Measurements from ENCODE around the gene PGM5. TPM values are rescaled to one million over a fixed set of nuclear protein-coding genes. Genes with fewer than 3 reads are reported as not detected.

PGM5 gene
- polyA plus RNA-seq, 1 donor (not counting 4 experiments of a cell fraction or from before 2014, with no cell fraction given) = 0.18 TPM

- H2AFZ ChIP-seq (ENCODE audit: control insufficient read depth, low read length) = no peak overlapping the region
- H3K4me3 ChIP-seq (ENCODE audit: control insufficient read depth in 2 of 3, extremely low read depth in 1 of 3, insufficient read depth in 2 of 3, low read depth in 1 of 3, low read length in 3 of 3) = no peak overlapping the region
- H3K9ac ChIP-seq (ENCODE audit: control insufficient read depth, extremely low read depth, insufficient read depth, low read length) = no peak overlapping the region
- no peaks in the 10 kb centered on the region for H3K27me3 ChIP-seq (ENCODE audit: control insufficient read depth, extremely low read depth, insufficient read depth, low read length)
- H3K79me2 ChIP-seq (ENCODE audit: control insufficient read depth, insufficient read depth, low read length) = no peaks in the 10 kb centered on the region
- no peak overlapping the region for H3K27ac ChIP-seq (ENCODE audit: control insufficient read depth, insufficient read depth, low read length)
- FAIRE-seq = no peak
- H3K4me1 ChIP-seq (ENCODE audit: control insufficient read depth, extremely low read depth, insufficient read depth, low read length) = no peaks in the 10 kb centered on the region
- no peaks in the 10 kb centered on the region for H3K36me3 ChIP-seq (ENCODE audit: control insufficient read depth in 2 of 2, extremely low read depth in 1 of 2, insufficient read depth in 2 of 2, low read length in 2 of 2)
- H3K9me1 ChIP-seq (ENCODE audit: control insufficient read depth, extremely low read depth, insufficient read depth, low read length) = no peaks in the 10 kb centered on the region
- dilution Hi-C loops (cut with MboI; ENCODE audit: extremely low pct_ligation_motif_present, low sequenced_read_pairs) = no loop called here
- no peaks in the 10 kb centered on the region for H3K9me3 ChIP-seq (ENCODE audit: control insufficient read depth, low read depth, low read length)
- no peaks in the 10 kb centered on the region for H4K20me1 ChIP-seq (ENCODE audit: control insufficient read depth, extremely low read depth, insufficient read depth, low read length)
- TF ChIP-seq CTCF (optimal IDR thresholded peaks at IDR 0.05 in 1 of 3, IDR thresholded peaks at IDR 0.05 in 1 of 3, conservative IDR thresholded peaks at IDR 0.05 in 1 of 3; ENCODE audit: extremely low read depth in 1 of 3, insufficient read depth in 2 of 3, low read length in 3 of 3) (no peak), EZH2 (IDR thresholded peaks at IDR 0.05; ENCODE audit: low read length) (no peak)
- H3K4me2 ChIP-seq (ENCODE audit: control insufficient read depth, extremely low read depth, insufficient read depth, low read depth, low read length) = no peak overlapping the region
- no peak for DNase-seq (ENCODE audit: low read depth, low spot score)
These were observed 133.2 kb downstream of the PGM5 start for GRCh38 chr9:68489646-68490045.

GRCh38 chr9:68492806-68493205, 136.4 kb downstream of the PGM5 start:
- Histone ChIP-seq H3K79me2 (ENCODE audit: control insufficient read depth, insufficient read depth, low read length) (no peaks in the 10 kb centered on the region), H3K27ac (ENCODE audit: control insufficient read depth, insufficient read depth, low read length) (no peak overlapping the region), H3K9ac (ENCODE audit: control insufficient read depth, extremely low read depth, insufficient read depth, low read length) (no peak overlapping the region), H3K4me1 (ENCODE audit: control insufficient read depth, extremely low read depth, insufficient read depth, low read length) (no peaks in the 10 kb centered on the region), H3K36me3 (ENCODE audit: control insufficient read depth in 2 of 2, extremely low read depth in 1 of 2, insufficient read depth in 2 of 2, low read length in 2 of 2) (no peaks in the 10 kb centered on the region), H2AFZ (ENCODE audit: control insufficient read depth, low read length) (no peak overlapping the region), H3K4me2 (ENCODE audit: control insufficient read depth, extremely low read depth, insufficient read depth, low read depth, low read length) (no peak overlapping the region), H3K9me3 (ENCODE audit: control insufficient read depth, low read depth, low read length) (no peaks in the 10 kb centered on the region), H3K4me3 (ENCODE audit: control insufficient read depth in 2 of 3, extremely low read depth in 1 of 3, insufficient read depth in 2 of 3, low read depth in 1 of 3, low read length in 3 of 3) (no peak overlapping the region), H4K20me1 (ENCODE audit: control insufficient read depth, extremely low read depth, insufficient read depth, low read length) (no peaks in the 10 kb centered on the region), H3K9me1 (ENCODE audit: control insufficient read depth, extremely low read depth, insufficient read depth, low read length) (no peaks in the 10 kb centered on the region), H3K27me3 (ENCODE audit: control insufficient read depth, extremely low read depth, insufficient read depth, low read length) (no peaks in the 10 kb centered on the region)
- TF ChIP-seq EZH2 (IDR thresholded peaks at IDR 0.05; ENCODE audit: low read length) (no peak), CTCF (optimal IDR thresholded peaks at IDR 0.05 in 1 of 3, IDR thresholded peaks at IDR 0.05 in 1 of 3, conservative IDR thresholded peaks at IDR 0.05 in 1 of 3; ENCODE audit: extremely low read depth in 1 of 3, insufficient read depth in 2 of 3, low read length in 3 of 3) (no peak)
- FAIRE-seq (no peak), DNase-seq (ENCODE audit: low read depth, low spot score) (no peak)
- dilution Hi-C loops (cut with MboI; ENCODE audit: extremely low pct_ligation_motif_present, low sequenced_read_pairs) = no loop called here

Measured in keratinocyte (primary cell).